HG03575 (cell line): ENCODE measurements around the gene NEXN.
"Not testable (repeated sequence)": the region's sequence is repeated elsewhere in the genome, so short reads cannot be mapped to it uniquely, and the experiment has no call there.

Experiments used
- ATAC-seq: cut with Tn5 transposase; IDR thresholded peaks from one replicate; pipeline ENCODE4 v1.9.1; 2021; ENCODE audit not compliant: unreplicated experiment, insufficient number of reproducible peaks, low FRiP score; ENCODE audit errors: extremely low read depth

Gene NEXN

GRCh38 chr1:77899647-77900320, 11.4 kb downstream of the NEXN start:
- ATAC-seq = no peak

GRCh38 chr1:77900687-77901293, 12.4 kb downstream of the NEXN start:
- ATAC-seq = no peak

- ATAC-seq = no peak
Measured at GRCh38 chr1:77905603-77906002, 17.2 kb downstream of the NEXN start.

GRCh38 chr1:77906019-77906545, 17.7 kb downstream of the NEXN start:
- no peak for ATAC-seq

GRCh38 chr1:77906624-77907023, 18.2 kb downstream of the NEXN start:
- no peak for ATAC-seq

- no peak for ATAC-seq
Measured at GRCh38 chr1:77910116-77910515, 21.7 kb downstream of the NEXN start.

- ATAC-seq = not testable (repeated sequence)
Measured at GRCh38 chr1:77918918-77919317, 30.5 kb downstream of the NEXN start.

- ATAC-seq = no peak
Measured at GRCh38 chr1:77925518-77925917, 37.1 kb downstream of the NEXN start.

- no peak for ATAC-seq
Measured at GRCh38 chr1:77925956-77926355, 37.5 kb downstream of the NEXN start.

GRCh38 chr1:77926561-77927357, 38.3 kb downstream of the NEXN start:
- ATAC-seq = no peak

- no peak for ATAC-seq
Measured at GRCh38 chr1:77927414-77927813, 39.0 kb downstream of the NEXN start.

- no peak for ATAC-seq
Measured at GRCh38 chr1:77929806-77930205, 41.4 kb downstream of the NEXN start.

GRCh38 chr1:77938651-77939050, 50.2 kb downstream of the NEXN start:
- ATAC-seq = no peak

- no peak for ATAC-seq
Measured at GRCh38 chr1:77940921-77941570, 52.6 kb downstream of the NEXN start.

- ATAC-seq = no peak
Measured at GRCh38 chr1:77942400-77943140, 54.1 kb downstream of the NEXN start.

- no peak for ATAC-seq
Measured at GRCh38 chr1:77945345-77945744, 56.9 kb downstream of the NEXN start.

- ATAC-seq = no peak
Measured at GRCh38 chr1:77948841-77949424, 60.5 kb downstream of the NEXN start.

- ATAC-seq = peak; percentile 75
Measured at GRCh38 chr1:77950873-77951272, 62.4 kb downstream of the NEXN start.
